ENCODE data around the gene CD37.
"Not testable (repeated sequence)": the region's sequence is repeated elsewhere in the genome, so short reads cannot be mapped to it uniquely, and the experiment has no call there.

DNA sequence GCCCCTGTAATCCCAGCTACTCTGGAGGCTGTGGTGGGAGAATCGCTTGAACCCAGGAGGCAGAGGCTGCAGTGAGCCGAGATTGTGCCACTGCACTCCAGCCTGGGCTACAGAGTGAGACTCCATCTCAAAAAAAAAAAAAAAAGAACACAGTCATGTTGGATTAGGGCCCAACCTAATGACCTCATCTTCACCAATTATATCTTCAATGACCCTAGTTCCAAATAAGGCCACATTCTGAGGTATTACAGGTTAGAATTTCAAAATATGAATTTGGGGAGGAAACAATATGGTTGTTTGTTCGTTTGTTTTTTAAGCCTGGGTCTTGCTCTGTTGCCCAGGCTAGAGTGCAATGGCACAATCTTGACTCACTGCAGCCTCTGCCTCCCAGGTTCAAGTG is 38.0 kb downstream of the CD37 start:
- TF ChIP-seq, protein P1, sequence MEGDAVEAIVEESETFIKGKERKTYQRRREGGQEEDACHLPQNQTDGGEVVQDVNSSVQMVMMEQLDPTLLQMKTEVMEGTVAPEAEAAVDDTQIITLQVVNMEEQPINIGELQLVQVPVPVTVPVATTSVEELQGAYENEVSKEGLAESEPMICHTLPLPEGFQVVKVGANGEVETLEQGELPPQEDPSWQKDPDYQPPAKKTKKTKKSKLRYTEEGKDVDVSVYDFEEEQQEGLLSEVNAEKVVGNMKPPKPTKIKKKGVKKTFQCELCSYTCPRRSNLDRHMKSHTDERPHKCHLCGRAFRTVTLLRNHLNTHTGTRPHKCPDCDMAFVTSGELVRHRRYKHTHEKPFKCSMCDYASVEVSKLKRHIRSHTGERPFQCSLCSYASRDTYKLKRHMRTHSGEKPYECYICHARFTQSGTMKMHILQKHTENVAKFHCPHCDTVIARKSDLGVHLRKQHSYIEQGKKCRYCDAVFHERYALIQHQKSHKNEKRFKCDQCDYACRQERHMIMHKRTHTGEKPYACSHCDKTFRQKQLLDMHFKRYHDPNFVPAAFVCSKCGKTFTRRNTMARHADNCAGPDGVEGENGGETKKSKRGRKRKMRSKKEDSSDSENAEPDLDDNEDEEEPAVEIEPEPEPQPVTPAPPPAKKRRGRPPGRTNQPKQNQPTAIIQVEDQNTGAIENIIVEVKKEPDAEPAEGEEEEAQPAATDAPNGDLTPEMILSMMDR (IDR thresholded peaks at IDR 0.05) = not testable (repeated sequence)
- not testable (repeated sequence) for TF ChIP-seq POLR2A (IDR thresholded peaks at IDR 0.05)

All from uterus (tissue), 2 donors.